Endodermal cell (in vitro differentiated cells): ENCODE measurements around the gene WASHC4. TPM values are rescaled to one million over a fixed set of nuclear protein-coding genes. Genes with fewer than 3 reads are reported as not detected.

Experiments
- DNase-seq: peaks from one replicate; pipeline ENCODE4 v3.0.0-alpha.2; 2017
- H3K27ac ChIP-seq: 2 replicates; pipeline ENCODE4 v1.5.1; 2013; ENCODE audit warnings: mild to moderate bottlenecking, low read depth, low read length, moderate library complexity
- H3K27me3 ChIP-seq: 2 replicates; pipeline ENCODE4 v1.6.1; 2013; ENCODE audit warnings: mild to moderate bottlenecking, low read length, moderate library complexity; ENCODE audit not compliant: insufficient read depth, control insufficient read depth, poor library complexity, severe bottlenecking
- H3K36me3 ChIP-seq: 2 replicates; pipeline ENCODE4 v1.7.0; 2013; ENCODE audit warnings: mild to moderate bottlenecking, low read length, moderate library complexity; ENCODE audit not compliant: control insufficient read depth, insufficient read depth
- H3K4me1 ChIP-seq: one replicate; pipeline ENCODE4 v1.7.0; 2013; ENCODE audit warnings: low read length; ENCODE audit not compliant: control insufficient read depth, insufficient read depth
- H3K4me3 ChIP-seq: 2 replicates; pipeline ENCODE4 v1.5.1; 2013; ENCODE audit warnings: mild to moderate bottlenecking, low read length, moderate library complexity
- H3K9ac ChIP-seq: 2 replicates; pipeline ENCODE4 v1.6.1; 2013; ENCODE audit warnings: mild to moderate bottlenecking, low read length, moderate library complexity; ENCODE audit not compliant: poor library complexity, severe bottlenecking; ENCODE audit errors: extremely low read depth
- H3K9me3 ChIP-seq: 2 replicates; pipeline ENCODE4 v1.6.1; 2013; ENCODE audit warnings: mild to moderate bottlenecking, low read length, moderate library complexity; ENCODE audit not compliant: control insufficient read depth
- H3K27ac Mint-ChIP-seq: 2 replicates; pipeline ENCODE4 v1.8.0; 2020; ENCODE audit warnings: mixed read lengths
- H3K27me3 Mint-ChIP-seq: 2 replicates; pipeline ENCODE4 v1.8.0; 2021; ENCODE audit warnings: mild to moderate bottlenecking, mixed read lengths; ENCODE audit not compliant: insufficient read depth
- H3K36me3 Mint-ChIP-seq: 2 replicates; pipeline ENCODE4 v1.8.0; 2020; ENCODE audit warnings: low read depth, mixed read lengths
- H3K4me1 Mint-ChIP-seq: 2 replicates; pipeline ENCODE4 v1.8.0; 2020; ENCODE audit warnings: mixed read lengths
- H3K4me3 Mint-ChIP-seq: 2 replicates; pipeline ENCODE4 v1.8.0; 2020; ENCODE audit warnings: mild to moderate bottlenecking, moderate library complexity, mixed read lengths
- H3K9me3 Mint-ChIP-seq: 2 replicates; pipeline ENCODE4 v1.8.0; 2020; ENCODE audit warnings: mild to moderate bottlenecking, mixed read lengths
- WGBS, 2 experiments: methylation state at CpG; one replicate each; pipeline versions ENCODE4 v1.1.5 to v1.1.7; 2013; ENCODE audit warnings: missing lambda C conversion rate in 2 of 2, mixed read lengths in 1 of 2; ENCODE audit not compliant: insufficient coverage in 1 of 2, insufficient read length in 1 of 2; 5-methylcytosine and 5-hydroxymethylcytosine counted together
- total RNA-seq, 2 donors: library from RNA; stranded (reverse); fragmentation: NEBNext Ultra II Directional in 1 of 2; extraction: Animal tissue kit (Norgen Biotek cat#: 25700) in 1 of 2; gene quantifications; 2 replicates in 1 of 2; 3 replicates in 1 of 2; pipeline ENCODE4 v1.2.1, GENCODE V29; 2021
- TF ChIP-seq, protein P1 (sequence below): fragments of 200-600 bp; sonication (generic); conservative IDR thresholded peaks from 2 replicates; pipeline ENCODE4 v1.5.0; 2021; ENCODE audit warnings: antibody characterized with exemption, mild to moderate bottlenecking

WASHC4 gene
- total RNA-seq, 2 donors from 2014 or later, result 39.7 to 40.6 TPM

DNA sequence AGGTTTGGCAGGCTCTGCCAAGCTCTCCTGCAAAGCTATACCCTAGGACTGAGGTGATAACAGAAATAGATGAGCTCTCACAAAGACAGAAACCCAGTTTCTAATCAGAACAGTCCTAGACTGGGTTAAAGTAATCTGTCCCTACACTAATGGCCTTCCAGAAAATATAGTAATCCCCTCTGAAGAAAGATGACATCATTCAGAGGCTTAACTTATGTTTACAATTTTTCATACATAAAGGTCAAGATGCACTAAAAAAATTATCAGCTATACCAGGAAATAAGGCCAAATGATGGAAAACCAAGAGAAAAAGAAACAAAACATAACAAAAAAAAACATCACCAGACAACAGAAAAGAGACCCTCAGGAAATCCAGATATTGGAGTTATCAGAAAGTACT, 4.9 kb upstream of the WASHC4 start:
- Mint-ChIP-seq H3K9me3 (peaks cover 3% of the 10 kb centered on the region), H3K27ac (no peak overlapping the region), H3K27me3 (peaks cover 44% of the 10 kb centered on the region), H3K4me3 (no peak overlapping the region), H3K4me1 (peaks cover 2% of the 10 kb centered on the region), H3K36me3 (no peaks in the 10 kb centered on the region)
- H3K4me3 ChIP-seq, result no peak overlapping the region
- no peaks in the 10 kb centered on the region for H3K4me1 ChIP-seq
- TF ChIP-seq, protein P1, sequence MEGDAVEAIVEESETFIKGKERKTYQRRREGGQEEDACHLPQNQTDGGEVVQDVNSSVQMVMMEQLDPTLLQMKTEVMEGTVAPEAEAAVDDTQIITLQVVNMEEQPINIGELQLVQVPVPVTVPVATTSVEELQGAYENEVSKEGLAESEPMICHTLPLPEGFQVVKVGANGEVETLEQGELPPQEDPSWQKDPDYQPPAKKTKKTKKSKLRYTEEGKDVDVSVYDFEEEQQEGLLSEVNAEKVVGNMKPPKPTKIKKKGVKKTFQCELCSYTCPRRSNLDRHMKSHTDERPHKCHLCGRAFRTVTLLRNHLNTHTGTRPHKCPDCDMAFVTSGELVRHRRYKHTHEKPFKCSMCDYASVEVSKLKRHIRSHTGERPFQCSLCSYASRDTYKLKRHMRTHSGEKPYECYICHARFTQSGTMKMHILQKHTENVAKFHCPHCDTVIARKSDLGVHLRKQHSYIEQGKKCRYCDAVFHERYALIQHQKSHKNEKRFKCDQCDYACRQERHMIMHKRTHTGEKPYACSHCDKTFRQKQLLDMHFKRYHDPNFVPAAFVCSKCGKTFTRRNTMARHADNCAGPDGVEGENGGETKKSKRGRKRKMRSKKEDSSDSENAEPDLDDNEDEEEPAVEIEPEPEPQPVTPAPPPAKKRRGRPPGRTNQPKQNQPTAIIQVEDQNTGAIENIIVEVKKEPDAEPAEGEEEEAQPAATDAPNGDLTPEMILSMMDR, result no peak
- no peak overlapping the region for H3K9ac ChIP-seq
- no peaks in the 10 kb centered on the region for H3K36me3 ChIP-seq
- DNase-seq, result no peak
- peaks cover 6% of the 10 kb centered on the region for H3K9me3 ChIP-seq
- no peak overlapping the region for H3K27ac ChIP-seq
- H3K27me3 ChIP-seq, result peaks cover 83% of the 10 kb centered on the region

DNA sequence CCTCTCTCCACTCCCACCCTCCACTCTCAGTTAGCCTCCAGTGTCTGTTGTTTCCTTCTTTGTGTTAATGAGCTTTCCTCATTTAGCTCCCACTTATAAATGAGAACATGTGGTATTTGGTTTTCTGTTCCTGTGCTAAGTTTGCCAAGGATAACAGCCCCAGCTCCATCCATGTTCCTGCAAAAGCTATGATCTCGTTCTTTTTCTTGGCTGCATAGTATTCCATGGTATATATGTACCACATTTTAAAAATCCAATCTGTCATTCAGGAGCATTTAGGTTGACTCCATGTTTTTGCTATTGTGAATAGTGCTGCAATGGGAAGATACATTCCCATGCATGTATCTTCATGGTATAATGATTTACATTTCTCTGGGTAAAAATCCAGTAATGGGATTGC, 2.8 kb upstream of the WASHC4 start:
- no peaks in the 10 kb centered on the region for H3K36me3 ChIP-seq
- no peak overlapping the region for H3K4me3 Mint-ChIP-seq
- H3K4me1 ChIP-seq, result peaks cover 2% of the 10 kb centered on the region
- peaks cover 14% of the 10 kb centered on the region for H3K4me1 Mint-ChIP-seq
- no peaks in the 10 kb centered on the region for H3K36me3 Mint-ChIP-seq
- TF ChIP-seq, protein P1, result no peak
- no peak overlapping the region for H3K27ac Mint-ChIP-seq
- peaks cover 68% of the 10 kb centered on the region for H3K27me3 ChIP-seq
- no peak overlapping the region for H3K9ac ChIP-seq
- peaks cover 6% of the 10 kb centered on the region for H3K9me3 ChIP-seq
- DNase-seq, result no peak
- no peaks in the 10 kb centered on the region for H3K9me3 Mint-ChIP-seq
- peaks cover 35% of the 10 kb centered on the region for H3K27me3 Mint-ChIP-seq
- H3K4me3 ChIP-seq, result no peak overlapping the region
- no peak overlapping the region for H3K27ac ChIP-seq
- WGBS, 2 experiments, result 79% methylated on average over 1 of the region's 1 CpG; no CpG with 5 or more reads in 1 of the 2 experiments

DNA sequence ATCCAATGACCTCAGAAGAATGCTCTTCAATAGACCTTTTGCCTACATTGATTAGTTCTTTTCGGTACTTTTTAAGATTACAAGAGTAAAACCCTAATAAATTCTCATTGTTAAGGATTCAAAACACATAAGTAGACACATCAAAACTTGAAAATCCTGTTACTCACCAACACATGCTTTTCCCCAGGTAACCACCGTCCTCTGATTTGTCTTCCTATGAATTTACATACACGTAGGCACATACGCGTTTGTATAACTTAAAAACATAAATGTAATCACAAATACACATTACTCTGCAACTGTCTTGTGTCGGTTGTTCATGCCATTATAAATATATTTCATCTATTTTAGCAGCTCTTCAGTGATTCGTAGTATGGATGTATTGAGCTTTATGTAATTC, 910 bp upstream of the WASHC4 start:
- WGBS, 2 experiments, result 74 to 93% methylated on average over 2 to 7 of the region's 7 CpGs
- Histone ChIP-seq H3K4me3 (peak overlapping the region; percentile 92), H3K4me1 (peaks cover 4% of the 10 kb centered on the region), H3K36me3 (peaks cover 1% of the 10 kb centered on the region), H3K9me3 (peaks cover 6% of the 10 kb centered on the region), H3K9ac (no peak overlapping the region), H3K27ac (no peak overlapping the region), H3K27me3 (peaks cover 52% of the 10 kb centered on the region)
- TF ChIP-seq, protein P1, result no peak
- H3K27ac Mint-ChIP-seq, result no peak overlapping the region
- H3K27me3 Mint-ChIP-seq, result peaks cover 31% of the 10 kb centered on the region
- H3K9me3 Mint-ChIP-seq, result no peaks in the 10 kb centered on the region
- peak overlapping the region; percentile 89 for H3K4me3 Mint-ChIP-seq
- DNase-seq, result no peak
- H3K36me3 Mint-ChIP-seq, result peaks cover 3% of the 10 kb centered on the region
- H3K4me1 Mint-ChIP-seq, result peaks cover 22% of the 10 kb centered on the region
